Measurements from ENCODE around the gene AFP. TPM values are rescaled to one million over a fixed set of nuclear protein-coding genes. Genes with fewer than 3 reads are reported as not detected.

Gene AFP
- total and polyA plus RNA-seq, 9 of the 15 experiments (the other 6 are each of a cell fraction or from before 2014, with no cell fraction given) = 0.47 to 6.2 (median 3.0) TPM

- CTCF ChIA-PET (ENCODE audit: low intra/inter-chr PET ratio) = no interaction called here
- TF ChIP-seq FOXA3 (CRISPR knock-in tag; conservative IDR thresholded peaks at IDR 0.05 in 1 of 2, IDR thresholded peaks at IDR 0.05 in 1 of 2) (no peak), DNMT1 (IDR thresholded peaks at IDR 0.05) (no peak), BACH1 (tag; IDR thresholded peaks at IDR 0.05) (no peak), RBM25 (IDR thresholded peaks at IDR 0.05; ENCODE audit: low read depth, low read length, severe bottlenecking) (no peak), ZNF212 (CRISPR knock-in tag; IDR thresholded peaks at IDR 0.05) (no peak), HOXB6 (CRISPR knock-in tag; IDR thresholded peaks at IDR 0.05; ENCODE audit: borderline replicate concordance) (no peak), GABPB2 (CRISPR knock-in tag; conservative IDR thresholded peaks at IDR 0.05) (no peak), NBN (IDR thresholded peaks at IDR 0.05; ENCODE audit: low read depth) (no peak)
- Histone ChIP-seq H3K4me1 (replicated peaks in 1 of 2; ENCODE audit: control insufficient read depth in 2 of 2, insufficient read depth in 2 of 2, low read length in 2 of 2) (no peaks in the 10 kb centered on the region), H3K9me3 (replicated peaks; ENCODE audit: control insufficient read depth, insufficient read depth, low read depth, low read length) (no peaks in the 10 kb centered on the region), H3K36me3 (ENCODE audit: control insufficient read depth, insufficient read depth, low read length) (no peaks in the 10 kb centered on the region), H4K20me1 (replicated peaks; ENCODE audit: control insufficient read depth, insufficient read depth, low read length) (no peaks in the 10 kb centered on the region), H3K27me3 (ENCODE audit: control insufficient read depth in 2 of 2, insufficient read depth in 2 of 2, low read length in 2 of 2) (no peaks in the 10 kb centered on the region), H3K9ac (ENCODE audit: insufficient read depth in 1 of 2, low read depth in 2 of 2, low read length in 2 of 2) (no peak overlapping the region), H3K27ac (ENCODE audit: extremely low read depth, low read depth, low read length) (no peak overlapping the region), H3K79me2 (ENCODE audit: control insufficient read depth, insufficient read depth, low read length) (no peaks in the 10 kb centered on the region), H3K4me2 (ENCODE audit: insufficient read depth, low read length) (no peak overlapping the region), H2AFZ (ENCODE audit: low read depth, low read length) (no peak overlapping the region), H3K9me1 (ENCODE audit: control insufficient read depth, insufficient read depth, low read length) (no peaks in the 10 kb centered on the region), H3K4me3 (no peak overlapping the region)
- WGBS (ENCODE audit: insufficient coverage, low coverage, missing lambda C conversion rate) = 30% methylated on average over 5 of the region's 5 CpGs
- POLR2A ChIA-PET = no interaction called here
- DNase-seq (ENCODE audit: extremely low read depth in 1 of 4, low spot score in 3 of 4) = no peak
- ATAC-seq = no peak
- in situ Hi-C loops (cut with MboI) = no loop called here
- peak; percentile 6 for FAIRE-seq
- BruUV-seq (replicated peaks) = no TSS peak
- intact Hi-C loops (cut with micrococcal nuclease) = no loop called here
Observed at GRCh38 chr4:73396993-73397972, 38.7 kb upstream of the AFP start.
